GM10847 (cell line): Measurements from ENCODE around the gene AGK.

Experiments used
- POLR2A ChIP-seq: IDR thresholded peaks from 2 replicates; pipeline ENCODE4 v1.6.1; 2011; ENCODE audit not compliant: insufficient read length; ENCODE audit errors: extremely low read depth

AGK gene, protein sequence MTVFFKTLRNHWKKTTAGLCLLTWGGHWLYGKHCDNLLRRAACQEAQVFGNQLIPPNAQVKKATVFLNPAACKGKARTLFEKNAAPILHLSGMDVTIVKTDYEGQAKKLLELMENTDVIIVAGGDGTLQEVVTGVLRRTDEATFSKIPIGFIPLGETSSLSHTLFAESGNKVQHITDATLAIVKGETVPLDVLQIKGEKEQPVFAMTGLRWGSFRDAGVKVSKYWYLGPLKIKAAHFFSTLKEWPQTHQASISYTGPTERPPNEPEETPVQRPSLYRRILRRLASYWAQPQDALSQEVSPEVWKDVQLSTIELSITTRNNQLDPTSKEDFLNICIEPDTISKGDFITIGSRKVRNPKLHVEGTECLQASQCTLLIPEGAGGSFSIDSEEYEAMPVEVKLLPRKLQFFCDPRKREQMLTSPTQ

DNA sequence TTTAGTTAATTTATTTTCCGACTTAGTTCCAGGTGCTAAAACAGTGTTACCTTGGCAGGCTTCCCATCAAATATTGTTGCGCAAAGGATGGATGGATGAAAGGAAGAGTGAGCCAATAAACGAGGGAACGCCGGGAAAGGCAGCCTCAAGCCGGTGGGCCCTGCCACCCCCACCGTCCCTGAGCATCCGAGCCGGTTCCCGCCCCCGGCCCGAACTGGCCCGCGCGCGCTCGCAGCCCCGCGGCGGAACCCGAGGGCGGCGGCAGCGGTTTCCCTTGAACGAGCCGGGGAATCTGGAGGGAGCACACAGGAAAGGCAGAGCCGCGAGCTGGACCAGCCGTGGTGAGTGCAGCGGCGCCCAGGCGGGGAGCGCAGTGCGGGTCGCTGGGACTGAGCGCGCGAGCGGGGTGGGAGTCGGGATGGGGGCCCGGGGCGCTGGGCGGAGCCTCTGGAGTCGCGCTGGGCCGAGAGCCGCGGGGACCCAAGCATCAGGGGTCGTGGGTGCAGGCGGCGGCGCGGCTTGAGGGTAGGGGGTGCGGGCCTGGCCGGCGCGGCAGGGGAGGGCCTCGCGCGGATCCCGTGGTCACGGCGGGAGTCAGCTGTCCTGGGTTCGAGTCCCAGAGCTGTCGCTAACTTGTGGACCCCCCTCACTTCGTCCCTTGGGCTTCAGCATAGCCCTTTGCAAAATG, at the start of gene AGK:
TSS of gene AGK (plus strand) at position 317 of the 688 bp plus-strand sequence. CDS start 4,057 bp downstream, outside the sequence.
- TF ChIP-seq POLR2A, result peak; percentile 93

DNA sequence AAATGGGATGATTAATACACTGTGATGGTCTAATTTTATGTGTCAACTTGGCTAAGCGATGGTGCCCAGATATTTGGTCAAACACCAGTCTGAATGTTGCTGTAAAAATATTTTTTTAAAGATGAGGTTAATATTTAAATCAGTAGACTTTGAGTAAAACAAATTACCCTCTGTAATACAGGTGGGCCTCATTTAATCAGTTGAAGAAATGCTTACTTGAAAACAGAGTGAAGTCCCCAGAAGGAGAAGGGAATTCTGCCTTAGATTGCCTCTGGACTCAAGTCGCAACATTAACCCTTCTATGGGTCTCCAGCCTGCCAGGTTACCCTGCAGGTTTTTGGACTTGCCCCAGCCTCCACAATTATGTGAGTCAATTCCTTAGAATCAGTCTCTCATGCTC, 49.8 kb upstream of the AGK start:
- TF ChIP-seq POLR2A, result no peak

DNA sequence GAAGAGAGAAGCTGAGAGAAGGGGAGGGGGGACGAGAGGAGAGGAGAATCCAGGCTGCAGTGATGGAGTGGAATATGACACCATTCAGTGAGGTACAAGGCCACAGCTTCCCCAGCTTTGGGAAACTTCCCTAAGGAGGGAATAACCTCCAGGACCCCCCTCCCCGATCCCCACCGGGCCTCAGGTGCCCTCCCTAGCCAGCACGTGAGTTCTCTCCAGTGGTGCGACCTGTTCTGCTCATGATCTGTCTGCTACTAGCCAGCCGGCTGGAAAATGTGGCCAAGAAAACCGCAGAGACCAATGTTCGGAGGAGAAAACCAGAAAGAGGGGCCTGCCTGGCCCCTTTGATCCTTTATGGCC, 39.9 kb upstream of the AGK start:
- no peak for TF ChIP-seq POLR2A

DNA sequence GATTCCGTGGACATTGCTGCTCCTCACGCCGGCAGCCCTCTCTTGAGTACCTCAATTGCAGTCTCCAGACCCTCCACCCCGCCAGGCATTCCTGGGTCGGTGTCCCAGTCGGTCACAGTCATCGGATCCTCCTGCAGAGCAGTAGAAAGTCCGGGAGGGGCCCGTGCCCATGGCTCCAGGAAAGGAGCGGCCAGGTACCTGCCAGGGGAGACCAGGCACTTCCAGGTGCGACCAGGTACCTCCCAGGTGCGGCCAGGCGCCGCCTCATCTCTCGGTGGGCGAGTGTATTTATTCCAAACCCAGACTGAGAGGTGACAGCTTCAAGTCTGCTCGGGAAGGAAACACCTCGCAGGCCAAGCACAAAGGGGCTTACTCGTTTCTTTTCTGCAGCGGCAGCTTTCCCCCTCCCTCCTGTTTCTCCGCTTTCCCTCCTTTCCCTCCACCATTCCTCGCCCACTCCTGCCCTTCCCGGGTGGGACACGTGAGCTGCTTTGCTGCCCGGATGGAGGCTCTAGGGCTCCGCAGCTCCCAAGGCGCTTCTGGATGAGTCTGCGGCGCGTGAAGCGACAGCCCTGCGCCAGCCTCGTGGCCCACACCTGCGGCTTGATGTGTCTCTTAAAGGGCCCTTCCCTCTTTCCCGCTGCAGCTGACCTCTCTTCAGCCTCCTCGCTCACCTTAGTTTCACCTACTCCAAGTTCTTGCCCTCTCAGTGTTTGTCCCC, 39.4 kb upstream of the AGK start:
- no peak for TF ChIP-seq POLR2A

DNA sequence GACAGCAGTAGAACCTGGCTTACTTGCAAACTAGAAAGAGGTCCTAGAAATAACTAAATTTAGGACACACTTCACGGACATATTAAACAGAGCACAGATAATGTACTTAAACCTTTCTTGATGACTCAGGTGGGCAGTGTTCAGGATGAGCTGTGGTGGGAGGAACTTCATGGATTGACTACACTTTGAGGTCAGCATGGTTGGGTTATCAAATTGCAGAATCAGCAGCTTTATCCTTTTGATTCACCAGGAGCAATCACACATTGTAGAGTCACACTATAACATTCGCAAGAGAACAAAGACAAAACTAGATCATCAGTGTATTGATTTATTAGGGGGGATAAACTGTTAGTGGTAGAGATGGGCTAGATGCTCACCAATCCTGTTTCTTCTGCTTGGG, 38.6 kb upstream of the AGK start:
- TF ChIP-seq POLR2A, result no peak

DNA sequence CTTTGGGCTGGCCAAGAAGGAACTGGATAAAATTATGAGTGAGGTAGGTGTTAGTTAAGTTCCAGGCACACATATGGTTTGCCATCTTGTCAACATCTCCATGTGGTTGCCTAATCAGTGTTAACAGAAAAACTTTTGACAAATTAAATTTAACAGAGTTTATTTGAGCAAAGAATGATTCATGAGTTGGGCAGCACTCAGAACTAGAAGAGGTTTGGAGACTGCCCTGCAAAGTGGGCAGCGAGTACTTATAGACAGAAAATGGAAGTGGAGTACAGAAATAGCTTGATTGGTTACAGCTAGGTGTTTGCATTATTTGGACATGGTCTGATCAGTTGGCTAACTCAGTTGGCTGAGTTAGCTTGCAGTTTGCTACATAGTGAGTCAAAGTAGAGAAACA, 37.5 kb upstream of the AGK start:
- no peak for TF ChIP-seq POLR2A

DNA sequence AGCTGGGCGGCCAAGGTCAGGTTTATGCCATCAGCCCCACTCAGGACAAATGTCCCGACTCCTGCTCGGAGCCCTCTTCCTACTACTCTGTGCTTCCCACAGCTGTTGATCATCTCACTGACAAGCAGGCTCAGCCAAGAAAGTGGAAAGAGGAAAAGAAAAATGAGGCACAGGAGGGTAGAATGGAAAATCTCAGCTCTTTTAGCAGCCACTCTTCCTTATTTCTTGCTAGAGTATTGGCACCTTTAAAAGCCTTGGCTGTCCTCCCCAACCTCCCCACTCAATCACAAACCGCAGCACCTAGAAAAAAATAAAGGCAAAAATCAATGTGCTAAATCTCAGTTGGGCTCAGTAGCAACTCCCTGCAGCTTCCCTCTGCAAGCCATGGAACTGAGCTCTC, 35.3 kb upstream of the AGK start:
- no peak for TF ChIP-seq POLR2A

DNA sequence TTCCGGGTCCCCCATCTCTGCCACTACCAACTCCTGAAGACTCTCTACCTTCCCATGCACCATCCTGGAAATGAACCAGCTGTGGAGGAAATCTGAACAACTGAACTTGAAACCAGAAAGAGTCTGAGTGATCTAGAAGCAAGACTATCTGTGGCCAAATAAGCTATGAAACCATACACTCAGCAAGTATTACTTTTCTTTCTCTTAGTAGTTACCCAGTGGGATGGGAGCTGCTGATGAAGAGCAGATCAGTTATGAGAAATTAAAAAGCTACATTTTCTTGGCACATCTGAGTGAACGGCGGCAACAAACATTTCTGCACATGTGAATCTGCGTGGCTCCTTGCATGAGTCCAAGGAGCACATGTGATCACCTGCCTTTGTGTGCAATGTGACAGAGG, 31.6 kb upstream of the AGK start:
- TF ChIP-seq POLR2A, result no peak

DNA sequence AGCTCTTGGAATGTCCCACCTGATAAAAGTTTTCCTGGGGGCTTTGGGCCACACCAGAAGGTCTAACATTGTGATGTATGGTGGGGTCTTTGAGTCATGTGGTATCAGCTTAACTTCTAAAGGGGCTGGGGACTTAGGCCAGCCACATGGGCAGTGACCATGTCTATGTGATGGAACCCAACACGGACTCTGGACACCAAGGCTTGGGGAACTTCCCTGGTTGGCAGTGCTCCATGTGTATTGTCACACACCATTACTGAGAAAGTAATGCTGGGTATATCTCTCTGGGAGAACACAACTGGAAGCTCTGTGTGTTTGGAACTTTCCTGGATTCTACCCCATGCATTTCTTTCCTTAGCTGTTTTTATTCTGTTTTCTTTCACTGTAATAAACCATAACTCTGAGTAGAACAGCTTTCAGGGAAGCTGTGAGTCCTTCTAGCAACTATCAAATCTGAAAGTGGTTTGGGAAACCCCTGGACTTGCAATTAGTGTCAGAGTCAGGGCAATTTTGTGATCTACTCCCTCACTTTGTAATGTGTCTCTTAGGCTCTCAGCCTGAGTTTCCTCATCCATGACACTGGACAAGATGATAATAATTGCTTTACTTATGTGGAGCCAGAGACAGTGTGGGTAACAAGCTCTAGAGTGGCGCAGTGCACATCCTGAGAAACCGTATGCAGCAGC, 28.4 kb upstream of the AGK start:
- TF ChIP-seq POLR2A, result no peak

DNA sequence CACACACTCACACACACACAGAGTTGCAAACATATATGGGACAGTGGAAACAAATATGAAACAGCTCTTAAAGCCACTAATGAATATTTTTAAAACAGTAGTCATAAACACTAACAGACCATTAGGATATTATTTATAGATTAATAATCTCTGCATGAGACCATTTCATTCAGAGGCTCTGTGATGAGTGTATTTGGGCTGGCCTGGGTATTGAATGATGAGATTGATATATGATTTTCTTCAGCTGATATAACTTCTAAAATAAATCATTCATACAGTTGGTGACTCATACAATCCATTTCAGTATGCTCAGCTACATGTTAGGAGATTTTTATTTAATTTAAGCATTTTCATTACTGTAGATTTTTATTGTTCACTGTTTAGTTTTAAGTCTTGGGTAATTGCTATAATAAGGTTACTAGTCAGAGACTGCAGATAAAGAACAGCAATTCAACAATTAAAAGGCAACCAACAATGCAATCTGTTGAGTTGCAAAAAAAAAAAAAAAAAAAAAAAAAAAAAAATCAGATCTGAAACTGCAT, 25.2 kb upstream of the AGK start:
- TF ChIP-seq POLR2A, result no peak

DNA sequence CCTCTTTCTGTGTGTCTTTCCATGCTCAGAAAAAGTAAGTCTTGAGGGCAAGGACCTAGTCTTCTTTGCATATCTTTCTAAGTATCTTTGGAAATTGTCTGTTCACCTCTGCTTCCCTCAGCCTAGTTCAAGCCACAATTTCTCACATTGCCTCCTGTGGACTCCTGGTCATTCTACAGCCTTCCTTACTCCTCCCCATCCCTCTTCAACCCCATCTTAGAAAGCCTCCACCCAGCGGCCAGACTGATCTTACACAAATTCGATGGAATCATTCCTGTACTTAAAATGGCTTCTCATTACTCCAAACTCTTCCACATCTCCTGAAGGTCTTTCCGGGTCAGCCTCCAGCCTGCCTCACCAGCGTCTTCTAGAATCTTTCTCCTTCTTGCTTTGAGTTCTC, 24.1 kb upstream of the AGK start:
- TF ChIP-seq POLR2A, result no peak

DNA sequence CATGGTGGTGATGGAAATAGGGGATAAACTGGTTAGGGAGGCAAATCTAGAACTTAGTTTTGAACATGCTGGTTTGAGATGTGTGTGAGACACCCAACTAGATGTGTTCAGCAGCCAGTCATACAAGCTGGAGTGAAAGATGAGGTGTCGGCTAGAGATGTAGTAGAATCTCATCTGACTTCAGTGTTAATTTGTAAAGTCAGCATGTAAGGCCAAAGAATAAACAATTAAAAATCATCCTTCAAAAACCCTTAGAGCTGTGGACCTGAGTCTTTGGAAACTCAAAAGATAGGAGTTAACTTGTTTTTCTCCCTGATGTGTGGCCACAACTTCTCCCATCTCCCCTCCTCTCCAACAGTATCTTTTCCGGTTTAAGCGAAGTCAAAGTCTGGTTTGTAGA, 22.8 kb upstream of the AGK start:
- TF ChIP-seq POLR2A, result no peak

DNA sequence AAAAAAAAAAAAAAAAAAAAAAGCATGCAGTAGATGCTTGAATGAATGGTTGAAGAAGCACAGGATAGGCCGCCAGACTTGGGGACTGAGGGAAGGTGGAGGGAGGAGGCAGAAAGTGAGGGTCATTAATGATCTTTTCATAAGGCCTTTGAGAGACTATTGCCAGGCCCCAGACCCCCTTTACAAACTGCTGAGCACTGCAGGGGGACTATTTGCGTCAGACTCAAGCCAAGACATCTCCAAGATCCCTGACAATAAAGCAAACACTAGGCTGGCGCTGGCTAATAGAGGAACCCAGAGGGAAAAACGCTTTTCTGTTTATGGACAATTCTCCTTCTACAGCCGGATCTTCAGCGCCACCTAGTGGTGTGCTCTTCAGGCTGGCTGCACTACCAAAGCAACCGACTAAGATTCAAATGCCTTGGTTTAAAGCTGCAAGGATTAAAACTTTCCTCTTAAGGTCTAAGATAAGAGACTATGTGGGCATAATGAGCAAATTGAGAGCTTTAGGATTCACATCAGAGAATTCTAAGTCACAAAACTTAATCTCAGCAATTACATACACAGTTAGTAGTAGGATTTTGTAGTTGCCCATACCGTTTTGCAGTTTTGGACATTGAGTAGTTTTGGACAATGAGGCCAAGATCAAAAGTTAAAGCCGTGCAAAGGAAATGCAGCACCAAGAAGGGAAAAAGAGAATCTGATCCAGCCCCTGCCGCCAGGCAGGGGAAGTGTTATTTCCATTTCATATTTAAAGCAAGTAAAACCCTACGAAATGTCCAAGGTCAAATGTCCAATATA, 17.9 kb upstream of the AGK start:
- no peak for TF ChIP-seq POLR2A
